Panc1 (cell line): ENCODE data around the gene MAGI2. TPM values are rescaled to one million over a fixed set of nuclear protein-coding genes. Genes with fewer than 3 reads are reported as not detected.

Source experiments
- ATAC-seq: fragments of 200-7000 bp; cut with Tn5 transposase; 2 replicates; pipeline ENCODE4 v1.9.1; 2020; ENCODE audit warnings: mild to moderate bottlenecking, moderate library complexity
- BruUV-seq: library from RNA; stranded (reverse); fragments of 400-500 nt; replicated peaks from 2 replicates; lab custom pipeline; 2021; lab: Mats Ljungman, UMichigan
- CTCF ChIA-PET: fragments of 300-600 bp; sonication (Branson Sonifier 250); formaldehyde crosslinking; loops from one replicate; lab custom pipeline; 2022; ENCODE audit warnings: antibody characterized with exemption; lab: Charles Lee
- POLR2A ChIA-PET: fragments of 300-600 bp; sonication (Branson Sonifier 250); formaldehyde crosslinking; loops from one replicate; lab custom pipeline; 2022; ENCODE audit warnings: antibody characterized with exemption; lab: Charles Lee
- DNase-seq: peaks from one replicate; pipeline ENCODE4 v3.0.0-alpha.2; 2010; ENCODE audit warnings: low read depth, low spot score
- H3K27ac ChIP-seq: 2 replicates; pipeline ENCODE4 v1.5.1; 2011; ENCODE audit warnings: mild to moderate bottlenecking, low read length, inconsistent platforms
- H3K27me3 ChIP-seq: fragments of 200-500 bp; sonication (Bioruptor generic); 2 replicates; pipeline ENCODE4 v1.6.0; 2014; ENCODE audit warnings: low read length, inconsistent platforms; ENCODE audit not compliant: control insufficient read depth, insufficient read depth
- H3K36me3 ChIP-seq: fragments of 200-500 bp; sonication (Bioruptor generic); 2 replicates; pipeline ENCODE4 v1.5.1; 2014; ENCODE audit warnings: inconsistent platforms, mild to moderate bottlenecking, low read length, moderate library complexity; ENCODE audit not compliant: control insufficient read depth, insufficient read depth
- H3K4me1 ChIP-seq: 2 replicates; pipeline ENCODE4 v1.5.1; 2011; ENCODE audit warnings: inconsistent platforms, mild to moderate bottlenecking, low read length, moderate library complexity; ENCODE audit not compliant: control insufficient read depth, insufficient read depth
- H3K4me3 ChIP-seq, 2 experiments: 2 replicates each; pipeline ENCODE4 v1.5.1; 2011 to 2012; ENCODE audit warnings: low read depth in 2 of 2, low read length in 2 of 2, mild to moderate bottlenecking in 2 of 2, inconsistent platforms in 1 of 2, moderate library complexity in 1 of 2
- H3K9me3 ChIP-seq: fragments of 200-500 bp; sonication (Bioruptor generic); 2 replicates; pipeline ENCODE4 v1.5.1; 2014; ENCODE audit warnings: low read depth, mild to moderate bottlenecking, inconsistent platforms, low read length, moderate library complexity; ENCODE audit not compliant: control insufficient read depth, insufficient read depth
- POLR2AphosphoS5 ChIP-seq: IDR thresholded peaks from 2 replicates; pipeline ENCODE4 v1.6.1; 2012; ENCODE audit warnings: mild to moderate bottlenecking, low read depth, low read length, moderate library complexity
- SIN3A ChIP-seq: IDR thresholded peaks from 2 replicates; pipeline ENCODE4 v1.6.1; 2012; ENCODE audit warnings: low read depth, mild to moderate bottlenecking, low read length, moderate library complexity, borderline replicate concordance; ENCODE audit not compliant: insufficient read depth
- TCF7L2 ChIP-seq: IDR thresholded peaks from 2 replicates; pipeline ENCODE4 v1.6.1; 2011; ENCODE audit warnings: mild to moderate bottlenecking, low read depth, low read length, inconsistent platforms
- in situ Hi-C: cut with HindIII; loops from 2 replicates; pipeline ENCODE4 v1.10.0; 2016; ENCODE audit warnings: low sequenced_read_pairs, low pct_unique_long_range_greater_than_20kb
- intact Hi-C: fragments of 100-400 bp; cut with micrococcal nuclease; formaldehyde crosslinking; loops from one replicate; pipeline ENCODE4 v1.10.0; 2022; ENCODE audit not compliant: unreplicated experiment
- total RNA-seq: library from RNA; stranded (reverse); gene quantifications from one replicate; pipeline ENCODE4 v1.2.1, GENCODE V29; 2021; ENCODE audit not compliant: unreplicated experiment
- TF ChIP-seq, protein P1 (sequence below): fragments of 450-650 bp; IDR thresholded peaks from 2 replicates; pipeline ENCODE4 v1.5.1; 2017; ENCODE audit warnings: mild to moderate bottlenecking
- TF ChIP-seq, protein P2 (sequence below), 2 experiments: IDR thresholded peaks; 2 replicates each; pipeline ENCODE4 v1.6.1; 2011 to 2012; ENCODE audit warnings: low read depth in 2 of 2, control low read depth in 1 of 2, low read length in 1 of 2, mild to moderate bottlenecking in 1 of 2, moderate library complexity in 1 of 2; ENCODE audit not compliant: insufficient read depth in 1 of 2

MAGI2 gene
- total RNA-seq, 1 experiment from 2014 or later = 5.4 TPM

DNA sequence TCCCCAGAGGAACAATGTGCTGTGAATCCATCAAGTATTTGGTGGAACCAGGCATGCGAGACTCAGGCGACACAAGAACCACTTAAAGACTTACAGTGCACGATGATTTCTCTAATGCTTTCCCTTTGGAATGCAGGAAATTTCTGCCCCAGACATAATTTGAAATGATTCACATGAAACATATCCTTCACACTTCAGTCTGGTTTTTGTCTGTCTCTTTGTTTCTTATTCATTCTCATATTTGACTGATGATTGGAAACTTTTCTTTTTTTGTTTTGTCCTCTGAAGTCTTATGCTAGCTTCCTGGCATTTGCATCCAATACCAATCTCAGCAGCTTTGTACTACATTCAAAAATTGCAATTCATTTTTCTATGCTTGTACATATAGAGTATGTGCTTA is 1152.1 kb downstream of the MAGI2 start:
- DNase-seq (no peak), ATAC-seq (no peak)
- intact Hi-C loops = no loop called here
- no TSS peak for BruUV-seq
- in situ Hi-C loops = no loop called here
- no peaks in the 10 kb centered on the region for H3K27me3 ChIP-seq
- H3K36me3 ChIP-seq = no peaks in the 10 kb centered on the region
- H3K9me3 ChIP-seq = no peaks in the 10 kb centered on the region
- H3K4me3 ChIP-seq = no peak overlapping the region
- ChIA-PET CTCF (interaction anchor here (0.7 kb wide), 1 partner anchor 171 kb away, joined by 3 read pairs; no protein-coding TSS in a partner anchor), POLR2A (no interaction called here)
- no peak overlapping the region for H3K27ac ChIP-seq
- no peaks in the 10 kb centered on the region for H3K4me1 ChIP-seq
- TF ChIP-seq SIN3A (no peak), TCF7L2 (no peak)

DNA sequence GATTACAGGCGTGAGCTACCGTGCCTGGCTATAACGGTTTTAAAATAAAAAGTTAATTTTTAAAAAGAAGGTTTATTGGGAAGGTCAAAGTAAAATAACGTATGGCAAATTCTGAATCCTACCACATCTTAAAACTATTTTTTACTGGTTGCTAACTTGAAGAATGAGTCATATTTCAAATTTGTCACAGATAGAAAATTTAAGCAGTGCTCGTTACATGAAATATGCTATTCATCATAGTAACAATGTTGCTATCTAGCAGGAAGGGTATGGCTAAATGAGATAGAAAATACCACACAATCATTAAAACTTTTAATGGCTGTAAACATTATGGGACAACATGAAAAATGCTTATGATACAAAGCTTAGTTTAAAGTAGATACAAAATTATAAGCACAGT is 1154.4 kb downstream of the MAGI2 start:
- CTCF ChIA-PET = no interaction called here
- no peak for DNase-seq
- intact Hi-C loops = no loop called here
- no peak overlapping the region for H3K27ac ChIP-seq
- no peaks in the 10 kb centered on the region for H3K36me3 ChIP-seq
- POLR2A ChIA-PET = interaction anchor here (0.6 kb wide), 2 partner anchors 47 to 52 kb away, joined by 5 to 8 read pairs; no protein-coding TSS in a partner anchor
- H3K9me3 ChIP-seq = no peaks in the 10 kb centered on the region
- no peak for ATAC-seq
- no peak for TF ChIP-seq TCF7L2
- TF ChIP-seq, protein P1, sequence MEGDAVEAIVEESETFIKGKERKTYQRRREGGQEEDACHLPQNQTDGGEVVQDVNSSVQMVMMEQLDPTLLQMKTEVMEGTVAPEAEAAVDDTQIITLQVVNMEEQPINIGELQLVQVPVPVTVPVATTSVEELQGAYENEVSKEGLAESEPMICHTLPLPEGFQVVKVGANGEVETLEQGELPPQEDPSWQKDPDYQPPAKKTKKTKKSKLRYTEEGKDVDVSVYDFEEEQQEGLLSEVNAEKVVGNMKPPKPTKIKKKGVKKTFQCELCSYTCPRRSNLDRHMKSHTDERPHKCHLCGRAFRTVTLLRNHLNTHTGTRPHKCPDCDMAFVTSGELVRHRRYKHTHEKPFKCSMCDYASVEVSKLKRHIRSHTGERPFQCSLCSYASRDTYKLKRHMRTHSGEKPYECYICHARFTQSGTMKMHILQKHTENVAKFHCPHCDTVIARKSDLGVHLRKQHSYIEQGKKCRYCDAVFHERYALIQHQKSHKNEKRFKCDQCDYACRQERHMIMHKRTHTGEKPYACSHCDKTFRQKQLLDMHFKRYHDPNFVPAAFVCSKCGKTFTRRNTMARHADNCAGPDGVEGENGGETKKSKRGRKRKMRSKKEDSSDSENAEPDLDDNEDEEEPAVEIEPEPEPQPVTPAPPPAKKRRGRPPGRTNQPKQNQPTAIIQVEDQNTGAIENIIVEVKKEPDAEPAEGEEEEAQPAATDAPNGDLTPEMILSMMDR = no peak
- no peak for TF ChIP-seq POLR2AphosphoS5
- TF ChIP-seq, protein P2, sequence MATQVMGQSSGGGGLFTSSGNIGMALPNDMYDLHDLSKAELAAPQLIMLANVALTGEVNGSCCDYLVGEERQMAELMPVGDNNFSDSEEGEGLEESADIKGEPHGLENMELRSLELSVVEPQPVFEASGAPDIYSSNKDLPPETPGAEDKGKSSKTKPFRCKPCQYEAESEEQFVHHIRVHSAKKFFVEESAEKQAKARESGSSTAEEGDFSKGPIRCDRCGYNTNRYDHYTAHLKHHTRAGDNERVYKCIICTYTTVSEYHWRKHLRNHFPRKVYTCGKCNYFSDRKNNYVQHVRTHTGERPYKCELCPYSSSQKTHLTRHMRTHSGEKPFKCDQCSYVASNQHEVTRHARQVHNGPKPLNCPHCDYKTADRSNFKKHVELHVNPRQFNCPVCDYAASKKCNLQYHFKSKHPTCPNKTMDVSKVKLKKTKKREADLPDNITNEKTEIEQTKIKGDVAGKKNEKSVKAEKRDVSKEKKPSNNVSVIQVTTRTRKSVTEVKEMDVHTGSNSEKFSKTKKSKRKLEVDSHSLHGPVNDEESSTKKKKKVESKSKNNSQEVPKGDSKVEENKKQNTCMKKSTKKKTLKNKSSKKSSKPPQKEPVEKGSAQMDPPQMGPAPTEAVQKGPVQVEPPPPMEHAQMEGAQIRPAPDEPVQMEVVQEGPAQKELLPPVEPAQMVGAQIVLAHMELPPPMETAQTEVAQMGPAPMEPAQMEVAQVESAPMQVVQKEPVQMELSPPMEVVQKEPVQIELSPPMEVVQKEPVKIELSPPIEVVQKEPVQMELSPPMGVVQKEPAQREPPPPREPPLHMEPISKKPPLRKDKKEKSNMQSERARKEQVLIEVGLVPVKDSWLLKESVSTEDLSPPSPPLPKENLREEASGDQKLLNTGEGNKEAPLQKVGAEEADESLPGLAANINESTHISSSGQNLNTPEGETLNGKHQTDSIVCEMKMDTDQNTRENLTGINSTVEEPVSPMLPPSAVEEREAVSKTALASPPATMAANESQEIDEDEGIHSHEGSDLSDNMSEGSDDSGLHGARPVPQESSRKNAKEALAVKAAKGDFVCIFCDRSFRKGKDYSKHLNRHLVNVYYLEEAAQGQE (IDR thresholded peaks at IDR 0.05; ENCODE audit: insufficient read depth in 1 of 2, low read depth in 2 of 2, low read length in 1 of 2) = no peak
- TF ChIP-seq SIN3A = no peak
- in situ Hi-C loops = no loop called here
- H3K27me3 ChIP-seq = no peaks in the 10 kb centered on the region; the same call in 1 of the 2 replicates
- BruUV-seq = no TSS peak
- H3K4me1 ChIP-seq = no peaks in the 10 kb centered on the region
- H3K4me3 ChIP-seq = no peak overlapping the region

DNA sequence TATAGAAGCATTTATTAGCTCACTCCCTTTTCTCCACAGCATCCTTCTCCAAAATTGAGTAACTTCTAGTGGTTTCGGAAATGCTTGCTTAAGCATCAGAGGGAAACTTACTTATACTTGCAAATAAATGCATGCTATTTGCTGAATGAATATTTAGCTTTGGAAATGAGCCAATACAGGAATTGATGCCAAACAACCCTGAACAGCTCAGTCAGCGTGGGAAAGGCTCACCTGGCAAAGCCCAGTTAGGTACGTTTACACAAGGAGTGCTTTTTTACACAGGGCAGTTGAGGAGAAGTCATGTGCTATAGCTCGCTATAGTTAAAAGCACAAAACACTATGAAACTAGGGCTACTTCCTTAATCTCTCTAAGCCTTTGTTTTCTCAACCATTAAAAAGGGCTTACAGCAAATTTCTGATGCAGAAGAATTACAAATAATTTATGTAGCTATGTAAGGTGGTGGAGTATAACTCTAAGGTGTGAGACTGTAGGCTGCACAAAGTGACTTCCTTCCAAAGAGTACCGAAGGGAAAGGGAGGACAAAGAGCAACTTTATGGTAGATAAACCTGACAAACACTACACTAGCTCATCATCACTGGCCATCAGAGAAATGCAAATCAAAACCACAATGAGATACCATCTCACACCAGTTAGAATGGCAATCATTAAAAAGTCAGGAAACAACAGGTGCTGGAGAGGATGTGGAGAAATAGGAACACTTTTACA is 1156.7 kb downstream of the MAGI2 start:
- Histone ChIP-seq H3K27ac (no peak overlapping the region), H3K9me3 (no peaks in the 10 kb centered on the region), H3K4me1 (no peaks in the 10 kb centered on the region), H3K4me3 (no peak overlapping the region), H3K27me3 (no peaks in the 10 kb centered on the region; the same call in 1 of the 2 replicates), H3K36me3 (no peaks in the 10 kb centered on the region)
- ATAC-seq (no peak), DNase-seq (no peak)
- CTCF ChIA-PET = no interaction called here
- no peak for TF ChIP-seq POLR2AphosphoS5
- TF ChIP-seq, protein P1 = no peak
- no peak for TF ChIP-seq SIN3A
- no peak for TF ChIP-seq TCF7L2
- POLR2A ChIA-PET = interaction anchor here (0.7 kb wide), 1 partner anchor 277 kb away, joined by 3 read pairs; no protein-coding TSS in a partner anchor
- in situ Hi-C loops (no loop called here), intact Hi-C loops (no loop called here)
- BruUV-seq = no TSS peak
